Progenitor cell of endocrine pancreas (in vitro differentiated cells): Measurements from ENCODE around the gene SPINK4. TPM values are rescaled to one million over a fixed set of nuclear protein-coding genes. Genes with fewer than 3 reads are reported as not detected.

ENCODE experiments used
- DNase-seq: peaks from one replicate; pipeline ENCODE4 v3.0.0; 2021; ENCODE audit warnings: low spot score; ENCODE audit not compliant: unreplicated experiment
- H3K27ac Mint-ChIP-seq: 2 replicates; pipeline ENCODE4 v1.8.0; 2021; ENCODE audit warnings: mild to moderate bottlenecking, moderate library complexity, mixed read lengths
- H3K27me3 Mint-ChIP-seq: 2 replicates; pipeline ENCODE4 v1.8.0; 2021; ENCODE audit warnings: mixed read lengths
- H3K36me3 Mint-ChIP-seq: 2 replicates; pipeline ENCODE4 v1.8.0; 2022; ENCODE audit warnings: mixed read lengths; ENCODE audit not compliant: insufficient read depth
- H3K4me1 Mint-ChIP-seq: 2 replicates; pipeline ENCODE4 v1.8.0; 2021; ENCODE audit warnings: low read depth, mixed read lengths
- H3K4me3 Mint-ChIP-seq: 2 replicates; pipeline ENCODE4 v1.8.0; 2021; ENCODE audit warnings: low read depth, mild to moderate bottlenecking, moderate library complexity, mixed read lengths
- H3K9me3 Mint-ChIP-seq: 2 replicates; pipeline ENCODE4 v1.8.0; 2021; ENCODE audit warnings: low read depth, mixed read lengths
- total RNA-seq: library from RNA; stranded (reverse); gene quantifications from 2 replicates; pipeline ENCODE4 v1.2.1, GENCODE V29; 2021
- TF ChIP-seq, protein P1 (sequence below): fragments of 200-600 bp; sonication (generic); IDR thresholded peaks from one replicate; pipeline ENCODE4 v1.5.0; 2021; ENCODE audit warnings: antibody characterized with exemption, mild to moderate bottlenecking; ENCODE audit not compliant: unreplicated experiment

The SPINK4 gene
- total RNA-seq, 1 donor from 2014 or later, result not detected

- no peak for DNase-seq
- H3K4me3 Mint-ChIP-seq, result no peak overlapping the region
- no peaks in the 10 kb centered on the region for H3K27me3 Mint-ChIP-seq
- no peaks in the 10 kb centered on the region for H3K9me3 Mint-ChIP-seq
- TF ChIP-seq, protein P1, sequence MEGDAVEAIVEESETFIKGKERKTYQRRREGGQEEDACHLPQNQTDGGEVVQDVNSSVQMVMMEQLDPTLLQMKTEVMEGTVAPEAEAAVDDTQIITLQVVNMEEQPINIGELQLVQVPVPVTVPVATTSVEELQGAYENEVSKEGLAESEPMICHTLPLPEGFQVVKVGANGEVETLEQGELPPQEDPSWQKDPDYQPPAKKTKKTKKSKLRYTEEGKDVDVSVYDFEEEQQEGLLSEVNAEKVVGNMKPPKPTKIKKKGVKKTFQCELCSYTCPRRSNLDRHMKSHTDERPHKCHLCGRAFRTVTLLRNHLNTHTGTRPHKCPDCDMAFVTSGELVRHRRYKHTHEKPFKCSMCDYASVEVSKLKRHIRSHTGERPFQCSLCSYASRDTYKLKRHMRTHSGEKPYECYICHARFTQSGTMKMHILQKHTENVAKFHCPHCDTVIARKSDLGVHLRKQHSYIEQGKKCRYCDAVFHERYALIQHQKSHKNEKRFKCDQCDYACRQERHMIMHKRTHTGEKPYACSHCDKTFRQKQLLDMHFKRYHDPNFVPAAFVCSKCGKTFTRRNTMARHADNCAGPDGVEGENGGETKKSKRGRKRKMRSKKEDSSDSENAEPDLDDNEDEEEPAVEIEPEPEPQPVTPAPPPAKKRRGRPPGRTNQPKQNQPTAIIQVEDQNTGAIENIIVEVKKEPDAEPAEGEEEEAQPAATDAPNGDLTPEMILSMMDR, result no peak
- H3K36me3 Mint-ChIP-seq, result peaks cover 17% of the 10 kb centered on the region
- no peak overlapping the region for H3K27ac Mint-ChIP-seq
- H3K4me1 Mint-ChIP-seq, result no peaks in the 10 kb centered on the region
Measured at GRCh38 chr9:33254211-33254610, 14.2 kb downstream of the SPINK4 start.

DNA sequence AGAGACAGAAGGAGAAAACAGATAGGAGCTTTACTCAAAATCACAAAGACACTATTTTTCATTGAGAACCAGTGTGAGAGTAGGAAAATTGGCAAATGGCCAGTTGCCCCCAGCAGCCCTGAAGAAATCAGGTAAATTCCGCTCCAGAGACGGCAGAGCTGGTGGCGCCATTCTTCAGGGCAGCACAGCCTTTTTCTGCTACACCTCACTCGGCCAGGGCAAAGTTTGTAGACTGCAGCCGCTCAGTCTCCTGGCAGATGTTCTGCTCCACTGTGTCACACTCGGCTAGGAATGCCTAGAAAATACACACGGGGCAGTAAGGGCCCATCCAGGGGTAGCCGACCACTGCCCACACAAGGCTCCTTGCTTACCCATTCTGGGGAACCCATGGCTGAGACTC is 15.0 kb downstream of the SPINK4 start:
- H3K9me3 Mint-ChIP-seq, result no peaks in the 10 kb centered on the region
- peaks cover 21% of the 10 kb centered on the region for H3K36me3 Mint-ChIP-seq
- H3K4me3 Mint-ChIP-seq, result no peak overlapping the region
- TF ChIP-seq, protein P1, result no peak
- H3K27me3 Mint-ChIP-seq, result no peaks in the 10 kb centered on the region
- DNase-seq, result no peak
- no peaks in the 10 kb centered on the region for H3K4me1 Mint-ChIP-seq
- H3K27ac Mint-ChIP-seq, result no peak overlapping the region

DNA sequence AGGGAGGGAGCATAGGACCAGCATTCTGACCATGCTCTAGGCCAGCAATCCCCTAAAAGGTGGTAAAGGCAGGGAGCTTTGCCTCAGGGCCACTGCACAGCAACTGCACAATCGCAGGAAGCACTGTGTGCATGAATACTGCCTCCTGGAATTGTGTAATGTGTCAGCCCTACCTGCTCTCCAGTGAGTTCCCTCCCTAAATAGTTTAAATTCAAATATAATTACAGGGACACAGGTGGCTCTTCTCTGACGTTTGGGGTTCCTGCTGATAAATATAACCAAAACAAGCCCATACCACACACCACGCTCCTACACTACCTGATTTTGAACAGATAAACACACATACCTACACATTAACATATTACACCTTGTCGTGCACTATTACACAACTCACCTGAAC is 15.5 kb downstream of the SPINK4 start:
- Mint-ChIP-seq H3K36me3 (peaks cover 21% of the 10 kb centered on the region), H3K9me3 (no peaks in the 10 kb centered on the region), H3K4me3 (no peak overlapping the region), H3K4me1 (no peaks in the 10 kb centered on the region), H3K27ac (no peak overlapping the region), H3K27me3 (no peaks in the 10 kb centered on the region)
- no peak for DNase-seq
- TF ChIP-seq, protein P1, result no peak

DNA sequence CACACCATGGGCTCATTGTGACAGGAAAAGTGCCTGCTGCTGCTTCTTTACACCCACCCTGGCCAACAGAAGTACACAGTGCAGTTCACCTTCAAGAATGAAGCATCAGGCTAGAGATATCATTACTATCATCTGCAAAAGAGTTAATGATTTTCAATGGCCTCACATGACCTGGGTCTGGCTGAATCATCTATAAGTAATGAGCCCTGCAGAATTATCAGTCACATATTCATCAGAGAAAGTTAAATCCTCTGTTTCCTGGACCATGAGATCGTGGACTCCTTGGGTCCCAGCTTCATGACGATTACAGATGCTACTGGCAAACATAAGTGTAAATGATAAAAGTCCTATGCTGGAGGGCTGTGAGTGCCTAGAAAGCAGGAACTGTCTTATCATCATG is 16.3 kb downstream of the SPINK4 start:
- Mint-ChIP-seq H3K9me3 (no peaks in the 10 kb centered on the region), H3K27ac (no peak overlapping the region), H3K4me3 (no peak overlapping the region), H3K36me3 (peaks cover 24% of the 10 kb centered on the region), H3K27me3 (no peaks in the 10 kb centered on the region), H3K4me1 (no peaks in the 10 kb centered on the region)
- TF ChIP-seq, protein P1, result no peak
- DNase-seq, result no peak

DNA sequence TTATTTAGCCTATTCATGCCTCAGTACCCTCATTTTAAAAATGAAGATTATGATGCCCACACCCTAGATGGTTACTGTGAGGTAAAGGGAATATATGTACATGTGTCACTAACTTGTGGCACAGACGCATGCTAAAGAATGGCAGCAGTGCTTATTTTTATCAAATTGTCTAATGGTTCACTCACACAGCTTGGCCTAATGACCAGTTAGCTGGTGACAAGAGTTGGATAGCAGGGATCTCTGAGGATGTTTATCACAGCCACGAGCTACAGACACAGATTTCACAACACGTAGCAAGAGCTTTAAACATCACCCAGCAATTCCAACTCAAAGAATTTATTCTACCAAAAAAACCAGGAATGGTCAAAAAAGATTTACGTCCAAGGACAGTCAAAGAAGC is 17.3 kb downstream of the SPINK4 start:
- H3K9me3 Mint-ChIP-seq, result no peaks in the 10 kb centered on the region
- peaks cover 22% of the 10 kb centered on the region for H3K36me3 Mint-ChIP-seq
- no peak for DNase-seq
- no peak overlapping the region for H3K4me3 Mint-ChIP-seq
- H3K27me3 Mint-ChIP-seq, result no peaks in the 10 kb centered on the region
- TF ChIP-seq, protein P1, result no peak
- no peaks in the 10 kb centered on the region for H3K4me1 Mint-ChIP-seq
- H3K27ac Mint-ChIP-seq, result no peak overlapping the region
